NCI-H82 treated with DMSO at 0.1 percent for 48 hours (cell line): Measurements from ENCODE around the gene ATRIP.
"Not testable (repeated sequence)": the region's sequence is repeated elsewhere in the genome, so short reads cannot be mapped to it uniquely, and the experiment has no call there.

ENCODE experiments used
- DNase-seq: peaks from one replicate; lab custom pipeline; 2025; ENCODE audit not compliant: unreplicated experiment; lab: John Stamatoyannopoulos, UW

The ATRIP gene

GRCh38 chr3:48467110-48467454, 20.5 kb downstream of the ATRIP start:
- no peak for DNase-seq

DNA sequence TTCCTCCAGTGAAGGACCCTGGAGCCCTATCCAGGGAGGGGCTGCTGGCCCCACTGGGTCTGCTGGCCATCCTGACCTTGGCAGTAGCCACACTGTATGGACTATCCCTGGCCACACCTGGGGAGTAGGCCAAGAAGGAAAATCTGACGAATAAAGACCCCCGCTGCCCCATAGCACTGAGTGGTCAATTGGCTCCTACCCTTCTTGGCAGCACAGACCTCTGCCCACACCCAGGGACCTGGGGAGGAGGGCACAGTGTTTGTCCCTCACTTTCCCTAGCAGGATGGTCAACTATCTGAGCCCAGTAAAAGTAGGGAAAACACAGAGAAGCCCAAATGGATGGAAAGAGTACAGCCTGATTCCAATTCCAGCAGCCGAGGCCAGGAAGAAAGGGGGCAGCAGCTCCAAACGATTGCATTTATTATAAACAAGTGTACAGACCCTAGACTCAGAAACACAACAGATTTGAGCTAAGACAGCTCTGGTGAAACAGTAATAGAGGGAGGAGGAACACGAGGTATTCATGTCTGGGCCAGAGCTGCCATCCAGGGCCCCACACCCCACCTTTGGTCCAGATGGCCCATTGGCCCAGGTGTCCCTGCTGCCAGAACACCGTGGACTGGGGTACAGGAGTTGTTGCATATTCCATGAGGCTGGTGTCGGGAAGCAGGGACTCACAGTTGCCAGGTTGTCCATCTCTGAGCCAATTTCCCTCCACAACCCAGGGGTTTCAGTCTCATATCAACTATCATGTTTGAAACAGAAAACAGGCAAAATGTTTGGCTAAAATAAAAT, 21.1 kb downstream of the ATRIP start:
- DNase-seq = no peak

- no peak for DNase-seq
Measured at GRCh38 chr3:48468329-48468731, 21.8 kb downstream of the ATRIP start.

DNA sequence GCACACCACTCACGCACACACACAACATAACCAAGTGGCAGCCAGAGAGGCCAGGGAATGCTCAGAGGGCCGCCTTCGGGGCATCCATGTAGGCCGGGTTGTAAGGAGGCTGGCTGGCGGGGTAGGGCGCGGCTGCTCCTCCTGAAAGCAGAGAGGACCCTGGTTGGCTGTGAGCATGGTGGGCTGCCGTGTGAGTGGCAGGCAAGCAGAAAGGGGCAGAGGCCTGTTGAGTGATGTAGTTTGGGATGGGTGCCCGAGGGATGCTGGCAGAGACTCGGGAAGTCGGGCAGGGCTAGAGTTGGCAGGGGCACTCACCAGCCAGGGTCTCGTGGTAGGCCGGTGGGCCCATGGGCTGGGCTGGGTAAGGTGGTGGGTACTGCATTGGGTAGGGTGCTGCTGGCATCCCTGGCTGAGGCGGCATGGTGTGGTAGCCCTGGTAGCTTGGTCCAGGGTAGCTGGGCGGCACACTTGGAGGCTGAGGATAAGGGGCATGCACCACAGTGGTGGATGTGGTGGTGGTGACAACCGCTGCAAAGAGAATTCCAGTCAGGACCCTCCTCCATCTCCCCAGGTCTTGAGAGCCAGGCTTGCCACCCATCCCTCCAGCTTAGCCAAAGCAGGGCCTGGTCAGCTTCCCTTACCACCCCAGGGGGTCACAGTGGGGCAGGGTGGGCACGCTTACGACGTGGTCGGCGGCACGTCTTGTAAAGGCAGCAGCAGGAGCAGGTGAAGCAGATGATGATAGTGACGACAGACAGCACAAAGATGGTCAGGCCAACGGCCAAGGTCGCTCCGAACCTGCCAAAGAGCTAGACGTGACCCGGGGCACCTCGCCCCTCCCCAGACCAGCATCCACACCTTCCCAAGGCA, 22.7 kb downstream of the ATRIP start:
- no peak for DNase-seq

GRCh38 chr3:48470286-48470685, 23.7 kb downstream of the ATRIP start:
- no peak for DNase-seq

- no peak for DNase-seq
Measured at GRCh38 chr3:48472673-48472922, 26.1 kb downstream of the ATRIP start.

DNA sequence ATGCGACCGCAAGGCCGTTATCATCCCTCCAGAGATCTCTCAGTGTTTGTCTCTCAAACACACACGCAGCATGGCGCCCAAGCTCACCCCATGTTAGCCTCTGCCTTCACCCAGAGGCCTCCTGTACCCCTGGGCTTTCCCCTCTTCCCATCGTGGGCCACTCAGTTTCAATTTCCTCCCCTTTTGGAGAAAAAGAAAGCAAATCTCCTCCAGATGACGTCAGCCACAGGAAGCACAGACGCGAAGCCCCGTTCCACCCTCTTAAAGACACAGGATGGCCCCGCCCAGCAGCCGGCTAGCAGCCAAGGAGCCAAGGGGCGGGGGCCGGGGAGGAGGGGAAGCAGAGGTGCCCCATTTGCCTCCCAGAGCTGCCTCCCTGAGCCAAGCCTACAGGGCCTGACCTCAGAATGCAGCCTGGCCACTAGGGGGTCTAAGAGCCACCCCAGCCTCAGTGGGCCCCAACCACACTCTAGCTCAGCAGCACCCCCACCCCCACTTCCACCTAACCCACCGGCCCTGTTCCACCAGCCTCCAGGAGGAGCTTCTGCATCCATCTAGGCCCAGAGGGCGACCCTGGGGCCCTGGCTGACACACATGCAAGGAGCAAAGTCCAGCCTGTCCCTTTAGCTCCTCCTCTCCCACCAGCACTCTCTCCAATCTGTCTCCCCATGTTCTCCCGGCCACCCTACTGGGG, 26.5 kb downstream of the ATRIP start:
- peak; percentile 79 for DNase-seq

DNA sequence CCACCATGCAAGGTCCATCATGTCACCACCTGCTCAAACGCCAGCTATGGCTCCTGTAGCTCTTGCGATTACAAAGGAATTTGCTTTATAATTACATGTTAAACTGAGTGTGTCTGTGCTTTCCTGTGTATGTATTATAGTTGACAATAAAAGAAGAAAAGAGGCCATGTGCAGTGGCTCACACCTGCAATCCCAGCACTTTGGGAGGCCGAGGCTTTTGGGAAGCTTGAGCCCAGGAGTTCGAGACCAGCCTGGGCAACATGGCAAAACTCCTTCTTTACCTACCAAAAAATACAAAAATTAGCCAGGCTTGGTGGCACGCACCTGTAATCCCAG, 27.0 kb downstream of the ATRIP start:
- DNase-seq = no peak

GRCh38 chr3:48474031-48474430, 27.5 kb downstream of the ATRIP start:
- DNase-seq = not testable (repeated sequence)

DNA sequence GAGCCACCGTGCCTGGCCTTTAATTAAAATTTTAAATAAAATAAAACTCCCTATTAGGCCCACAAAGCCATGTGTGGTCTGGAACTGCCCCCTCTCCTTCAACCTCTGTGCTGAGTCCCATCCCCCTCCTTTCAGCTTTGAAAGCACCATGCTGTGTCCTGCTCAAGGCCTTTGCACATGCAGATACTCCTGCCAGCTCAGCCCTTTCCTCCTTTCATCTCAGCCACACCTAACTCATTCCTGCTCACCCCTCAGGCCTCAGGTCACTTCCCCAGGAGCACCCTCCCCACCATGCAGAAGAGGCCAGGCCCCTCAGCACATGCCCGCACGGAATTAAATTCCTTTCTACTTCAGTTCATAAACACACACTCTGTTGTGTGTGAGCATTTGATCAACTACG, 28.1 kb downstream of the ATRIP start:
- DNase-seq = no peak

DNA sequence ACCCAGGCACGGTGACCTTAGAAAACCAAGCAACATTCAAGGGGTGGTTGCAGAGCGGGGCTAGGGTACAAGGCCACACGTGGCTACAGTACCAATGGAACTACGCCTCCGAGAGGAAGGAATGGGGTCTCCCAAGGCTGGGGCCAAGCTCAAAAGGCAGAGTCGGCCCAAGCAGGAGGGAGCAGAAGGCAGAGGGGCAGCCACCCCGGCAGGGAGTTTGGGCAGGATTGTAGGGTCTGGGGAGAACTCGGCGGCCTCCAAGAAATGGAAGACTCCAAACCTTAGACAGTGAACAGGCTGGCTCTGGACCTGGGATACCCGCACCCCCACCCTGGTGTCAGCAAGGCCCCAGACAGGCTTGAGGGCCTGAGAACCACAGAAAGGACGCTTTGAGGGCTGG, 28.7 kb downstream of the ATRIP start:
- no peak for DNase-seq

- no peak for DNase-seq
Measured at GRCh38 chr3:48476426-48477053, 30.0 kb downstream of the ATRIP start.

DNA sequence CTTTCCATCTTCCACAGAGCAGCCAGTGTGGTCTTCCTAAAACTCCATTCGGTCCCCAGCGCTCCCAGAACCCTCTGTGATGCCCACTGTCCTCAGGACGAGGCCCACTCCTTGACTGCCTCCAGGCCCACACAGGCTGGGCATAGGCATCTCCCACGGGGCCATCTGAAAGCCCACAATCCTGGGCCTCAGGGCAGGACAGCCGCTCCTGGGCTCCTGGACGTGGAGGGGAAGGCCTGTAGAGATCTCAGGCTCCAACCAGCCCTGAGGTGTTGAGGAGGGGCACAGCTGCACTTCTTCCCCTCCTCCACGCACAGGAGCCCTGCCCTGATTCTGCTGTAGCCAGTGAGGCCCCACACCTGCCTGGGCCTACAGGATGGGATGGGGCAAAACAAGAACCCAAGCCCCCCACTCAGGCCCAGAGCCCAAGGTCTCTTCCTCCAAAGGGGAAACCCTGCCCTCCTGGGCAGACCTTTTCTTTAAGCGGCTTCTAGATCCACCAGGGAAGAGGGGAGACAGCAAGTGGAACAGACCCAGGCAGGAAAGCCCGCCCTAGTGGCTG, 31.5 kb downstream of the ATRIP start:
- DNase-seq = no peak

DNA sequence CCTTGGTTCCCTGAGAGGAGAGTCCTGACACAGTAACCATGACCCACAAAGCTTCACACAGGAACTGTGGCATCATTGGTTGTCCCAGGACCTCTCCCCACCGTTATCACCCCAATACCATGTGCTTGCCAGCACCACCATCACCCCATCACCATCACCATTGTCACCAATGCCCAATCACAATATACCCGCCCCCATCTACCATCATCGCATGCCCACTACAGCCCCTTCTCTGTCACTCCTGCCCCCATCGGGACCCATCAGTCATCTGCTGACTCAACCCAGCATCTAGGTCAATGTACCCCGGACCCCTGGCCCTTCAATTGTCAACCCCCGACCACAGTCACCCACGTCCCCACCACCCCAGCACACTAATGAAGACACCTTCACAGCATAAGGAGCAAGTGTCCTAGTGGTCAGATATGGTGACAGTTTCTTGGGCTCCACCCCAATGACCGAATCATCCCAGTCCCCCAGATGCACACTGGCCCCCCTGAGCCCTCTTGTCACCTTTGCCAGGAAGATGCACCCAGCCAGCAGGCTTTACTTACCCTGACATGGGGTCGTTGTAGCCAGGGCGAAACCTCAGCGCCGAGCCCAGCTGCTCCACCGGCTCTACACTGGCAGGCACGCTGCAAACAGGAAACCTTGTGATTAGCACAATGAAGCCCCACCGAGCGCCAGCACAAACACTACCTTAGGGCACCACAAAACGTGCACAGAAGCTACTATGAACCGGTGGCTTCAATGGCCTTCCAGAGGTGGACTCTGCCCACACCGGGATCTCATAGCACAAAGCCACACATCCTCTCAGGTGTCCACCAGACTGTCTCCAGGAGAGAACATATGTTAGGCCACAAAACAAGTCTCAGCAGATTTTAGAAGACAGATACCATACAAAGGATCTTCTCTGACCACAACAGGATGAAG, 32.4 kb downstream of the ATRIP start:
- DNase-seq = no peak

DNA sequence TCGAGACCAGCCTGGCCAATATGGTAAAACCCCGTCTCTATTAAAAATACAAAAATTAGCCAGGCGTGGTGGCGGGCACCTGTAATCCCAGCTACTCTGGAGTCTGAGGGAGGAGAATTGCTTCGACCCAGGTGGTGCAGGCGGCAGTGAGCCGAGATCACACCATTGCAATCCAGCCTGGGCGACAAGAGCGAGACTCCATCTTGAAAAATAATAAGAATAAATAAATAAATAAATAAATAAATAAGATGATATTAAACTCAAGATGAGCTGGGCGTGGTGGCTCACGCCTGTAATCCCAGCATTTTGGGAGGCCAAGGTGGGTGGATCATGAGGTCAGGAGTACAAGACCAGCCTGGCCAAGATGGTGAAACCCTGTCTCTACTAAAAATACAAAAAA, 34.4 kb downstream of the ATRIP start:
- not testable (repeated sequence) for DNase-seq

DNA sequence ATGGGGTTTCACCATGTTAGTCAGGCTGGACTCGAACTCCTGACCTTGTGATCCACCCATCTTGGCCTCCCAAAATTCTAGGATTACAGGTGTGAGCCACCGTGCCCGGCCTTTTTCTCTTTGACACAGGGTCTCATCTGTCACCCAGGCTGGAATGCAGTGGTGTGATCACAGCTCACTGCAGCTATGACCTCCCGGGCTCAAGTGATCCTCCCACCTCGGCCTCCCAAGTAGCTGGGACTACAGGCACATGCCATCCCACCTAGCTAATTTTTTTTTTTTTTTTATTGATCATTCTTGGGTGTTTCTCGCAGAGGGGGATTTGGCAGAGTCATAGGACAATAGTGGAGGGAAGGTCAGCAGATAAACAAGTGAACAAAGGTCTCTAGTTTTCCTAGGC, 36.3 kb downstream of the ATRIP start:
- DNase-seq = not testable (repeated sequence)

GRCh38 chr3:48486952-48487351, 40.4 kb downstream of the ATRIP start:
- no peak for DNase-seq

DNA sequence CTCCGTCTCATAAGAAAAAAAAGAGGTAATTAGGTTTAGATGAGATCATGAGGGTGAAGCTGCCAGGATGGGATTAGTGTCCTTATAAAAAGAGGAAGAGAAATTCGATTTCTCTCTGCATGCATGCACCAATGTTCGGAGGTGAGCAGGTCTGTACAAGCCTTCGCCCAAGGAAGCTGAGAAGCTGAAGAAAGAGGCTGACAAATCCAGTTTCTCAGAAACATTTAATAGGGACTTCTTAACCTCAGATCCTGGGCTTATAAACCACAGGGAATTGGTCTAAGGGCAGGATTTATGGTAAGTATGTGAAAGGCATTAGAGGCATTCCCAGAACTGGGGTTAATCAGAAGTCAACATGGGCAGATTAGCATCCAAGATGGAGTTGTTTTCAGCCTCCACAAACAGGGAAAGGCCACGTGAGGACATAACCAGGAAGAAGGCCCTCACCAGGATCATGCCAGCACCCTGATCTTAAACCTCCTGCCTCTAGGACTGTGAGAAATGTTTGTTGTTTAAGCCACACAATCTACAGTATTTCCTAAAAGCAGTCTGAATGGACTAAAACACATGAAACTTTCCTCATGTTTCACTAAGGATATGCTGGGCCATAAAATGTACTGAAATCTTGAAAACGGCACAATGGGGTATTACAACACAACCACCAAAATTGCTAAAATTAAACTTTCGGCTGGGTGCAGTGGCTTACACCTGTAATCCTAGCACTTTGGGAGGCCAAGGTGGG, 46.1 kb downstream of the ATRIP start:
- DNase-seq = peak; percentile 90

- no peak for DNase-seq
Measured at GRCh38 chr3:48493203-48493501, 46.6 kb downstream of the ATRIP start.

DNA sequence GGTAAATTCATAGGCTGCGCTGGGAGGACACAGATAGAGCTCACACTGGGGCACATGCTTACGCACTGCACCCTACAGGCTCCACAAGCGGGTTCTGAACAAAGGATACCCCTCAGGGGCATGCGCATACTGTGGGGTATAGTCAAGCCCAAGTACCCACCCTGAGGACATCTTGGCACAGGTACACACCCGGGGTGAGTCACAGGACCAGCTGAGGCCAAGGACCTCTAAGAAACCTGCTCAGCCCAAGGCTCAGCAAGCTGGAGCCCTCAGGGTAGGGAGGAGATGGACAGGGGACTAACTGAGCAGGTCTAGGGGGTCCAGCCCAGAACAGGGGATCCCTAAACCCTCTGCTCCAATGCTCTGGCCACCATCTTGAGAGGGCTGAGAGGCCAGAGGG, 54.1 kb downstream of the ATRIP start:
- no peak for DNase-seq
